ENCODE data around the gene CPT1C.
"Not testable (repeated sequence)": the region's sequence is repeated elsewhere in the genome, so short reads cannot be mapped to it uniquely, and the experiment has no call there.

CPT1C gene

DNA sequence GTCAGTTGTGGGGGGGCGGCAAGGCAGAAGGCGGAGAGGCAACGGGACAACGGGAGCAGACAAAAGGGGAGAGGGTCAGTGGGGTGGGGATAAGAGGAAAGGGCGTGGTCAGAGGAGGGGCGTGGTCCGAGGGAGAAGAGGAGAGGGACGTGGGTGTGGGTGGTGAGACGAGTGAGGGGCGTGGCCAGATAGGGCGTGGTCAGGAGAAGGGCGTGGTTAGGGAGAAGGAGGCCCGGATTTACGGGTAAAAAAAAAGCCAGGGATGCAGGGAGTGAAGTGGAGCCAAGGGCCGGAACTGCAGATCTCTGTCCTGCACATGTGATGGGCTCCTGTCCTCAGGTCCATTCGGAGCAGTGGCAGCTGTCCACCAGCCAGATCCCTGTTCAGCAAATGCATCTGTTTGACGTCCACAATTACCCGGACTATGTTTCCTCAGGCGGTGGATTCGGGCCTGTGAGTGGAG lies 21.5 kb downstream of the CPT1C start:
- DNase-seq: no peak

DNA sequence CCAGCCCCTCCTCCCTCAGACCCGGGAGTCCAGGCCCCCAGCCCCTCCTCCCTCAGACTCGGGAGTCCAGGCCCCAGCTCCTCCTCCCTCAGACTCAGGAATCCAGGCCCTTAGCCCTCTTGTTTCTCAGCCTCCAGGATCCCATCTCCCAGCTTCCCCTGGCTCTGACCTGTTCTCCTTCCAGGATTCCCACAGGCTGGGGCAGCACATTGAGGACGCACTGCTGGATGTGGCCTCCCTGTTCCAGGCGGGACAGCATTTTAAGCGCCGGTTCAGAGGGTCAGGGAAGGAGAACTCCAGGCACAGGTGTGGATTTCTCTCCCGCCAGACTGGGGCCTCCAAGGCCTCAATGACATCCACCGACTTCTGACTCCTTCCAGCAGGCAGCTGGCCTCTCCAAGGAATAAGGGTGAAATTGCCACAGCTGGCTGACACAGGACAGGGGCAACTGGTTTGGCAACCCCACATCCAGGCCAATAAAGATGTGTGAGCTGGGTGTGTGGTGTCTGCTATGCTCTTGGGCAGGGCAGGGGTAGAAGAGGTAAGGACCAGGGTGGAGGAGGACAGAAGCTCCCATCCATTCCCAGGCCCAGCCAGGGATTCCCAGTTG lies 22.4 kb downstream of the CPT1C start:
- no peak for DNase-seq

DNA sequence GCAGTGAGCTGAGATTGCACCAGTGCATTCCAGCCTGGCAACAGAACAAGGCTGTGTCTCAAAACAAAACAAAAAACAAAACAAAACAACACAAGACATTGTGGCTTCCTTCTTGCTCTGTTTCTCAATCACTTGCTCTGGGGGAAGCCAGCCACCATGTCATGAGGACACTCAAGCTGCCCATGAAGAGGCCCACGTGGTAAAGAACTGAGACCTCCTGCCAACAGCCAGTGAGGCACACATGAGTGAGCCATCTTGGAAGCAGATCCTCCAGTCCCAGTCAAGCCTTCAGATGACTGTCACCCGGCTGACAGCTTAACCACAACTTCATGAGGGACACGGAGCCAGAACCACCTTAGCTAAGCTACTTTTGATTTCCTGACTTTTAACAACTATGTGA lies 25.2 kb downstream of the CPT1C start:
- DNase-seq: no peak

GRCh38 chr19:49718511-49718910 lies 27.6 kb downstream of the CPT1C start:
- DNase-seq: no peak

GRCh38 chr19:49718991-49719390 lies 28.1 kb downstream of the CPT1C start:
- DNase-seq: no peak

DNA sequence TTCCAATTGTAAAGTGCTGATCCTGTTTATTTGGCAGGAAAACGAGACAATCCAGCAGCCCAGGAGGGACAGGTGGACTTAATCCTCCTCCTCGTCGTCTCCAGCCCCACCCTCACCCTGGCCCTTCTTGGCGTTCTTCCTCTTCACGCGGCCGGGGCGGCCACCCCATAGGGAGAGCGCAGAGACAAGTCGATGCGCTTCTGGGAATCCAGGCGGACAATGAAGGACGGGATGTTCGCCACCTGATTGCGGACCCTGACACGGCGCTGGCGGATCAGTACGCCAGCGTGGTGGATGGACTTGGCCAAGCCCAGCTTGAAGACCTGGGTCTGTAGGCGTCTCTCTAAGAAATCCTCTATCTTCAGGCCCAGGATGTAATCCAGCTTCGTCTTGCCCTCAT lies 28.5 kb downstream of the CPT1C start:
- DNase-seq: not testable (repeated sequence)

DNA sequence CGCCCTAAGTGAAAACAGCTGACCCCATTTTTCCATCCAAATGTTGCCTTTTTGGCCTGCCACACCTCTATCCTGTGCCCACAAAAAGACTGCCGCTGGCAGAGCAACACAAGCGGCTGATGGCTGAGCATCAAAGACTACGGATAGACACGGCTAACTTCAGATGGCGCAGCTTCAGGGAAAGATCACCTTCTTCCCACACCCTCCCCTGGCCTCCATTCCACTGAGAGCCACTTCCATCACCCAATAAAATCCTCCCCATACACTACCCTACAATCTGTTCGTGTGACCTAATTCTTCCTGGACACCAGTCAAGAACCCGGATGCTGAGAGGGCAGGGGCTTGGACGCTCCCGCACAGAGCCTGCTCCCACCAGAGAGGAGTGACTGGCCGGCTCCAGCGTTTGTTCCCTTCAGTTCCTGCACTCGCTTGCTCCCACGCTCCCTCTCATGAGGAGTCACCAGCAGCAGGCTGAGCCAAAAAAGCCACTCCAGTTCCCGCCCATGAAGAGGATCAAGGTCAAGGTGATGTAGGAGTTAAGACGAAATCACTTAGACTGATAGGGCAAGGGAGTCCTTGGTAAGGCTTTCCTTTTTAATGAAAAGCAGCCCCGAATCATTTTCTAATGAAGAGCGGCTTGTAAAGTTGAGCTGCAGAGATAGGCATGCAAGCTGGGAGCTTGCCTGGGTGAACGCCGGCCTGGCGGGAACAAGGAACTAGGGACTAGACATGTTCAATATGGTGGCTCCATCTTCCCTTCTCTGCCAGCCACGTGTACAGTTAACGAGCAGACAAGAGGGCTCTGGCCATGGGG lies 36.5 kb downstream of the CPT1C start:
- no peak for DNase-seq

GRCh38 chr19:49730166-49730565 lies 39.2 kb downstream of the CPT1C start:
- no peak for DNase-seq

- DNase-seq: no peak
Observed at GRCh38 chr19:49738268-49738667, 47.4 kb downstream of the CPT1C start.

DNA sequence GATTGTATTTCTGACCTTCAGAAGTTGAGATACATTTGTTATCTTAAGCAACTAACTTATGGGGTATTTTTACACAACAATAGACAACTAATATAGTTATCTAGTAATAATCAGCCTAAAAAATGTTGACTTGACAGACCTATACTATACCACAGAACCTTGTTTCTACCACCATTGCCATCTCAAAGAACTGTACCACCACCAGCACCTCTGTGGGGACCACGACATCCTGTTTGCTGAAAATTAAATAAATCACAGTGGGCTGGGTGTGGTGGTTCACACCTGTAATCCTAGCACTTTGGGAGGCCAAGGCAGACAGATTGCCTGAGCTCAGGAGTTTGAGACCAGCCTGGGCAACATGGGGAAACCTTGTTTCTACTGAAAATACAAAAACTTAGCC lies 48.2 kb downstream of the CPT1C start:
- DNase-seq: no peak

- DNase-seq: no peak
Observed at GRCh38 chr19:49739933-49740332, 49.0 kb downstream of the CPT1C start.

- DNase-seq: no peak
Observed at GRCh38 chr19:49741210-49741844, 50.4 kb downstream of the CPT1C start.

DNA sequence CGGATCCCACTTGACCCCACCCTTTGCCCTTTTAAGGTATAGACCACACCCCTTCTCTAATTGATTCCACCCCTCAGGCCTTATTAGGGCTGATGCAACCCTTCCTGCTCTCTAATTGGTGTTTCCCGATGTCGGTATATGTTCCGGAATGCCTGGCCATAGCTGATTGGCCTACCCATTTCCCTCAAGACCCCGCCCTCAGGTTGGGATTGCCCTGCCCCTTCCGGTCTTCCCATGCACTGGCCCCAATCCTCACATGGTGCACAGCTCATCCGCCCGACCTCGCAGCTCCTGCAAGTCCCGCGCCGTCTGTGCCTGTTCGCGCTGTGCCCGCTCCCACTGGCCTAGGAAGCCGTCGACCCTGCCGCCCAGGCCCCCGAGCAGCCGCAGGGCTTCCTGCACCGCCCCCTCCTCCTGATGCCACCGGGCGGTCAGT lies 54.0 kb downstream of the CPT1C start:
- no peak for DNase-seq

DNA sequence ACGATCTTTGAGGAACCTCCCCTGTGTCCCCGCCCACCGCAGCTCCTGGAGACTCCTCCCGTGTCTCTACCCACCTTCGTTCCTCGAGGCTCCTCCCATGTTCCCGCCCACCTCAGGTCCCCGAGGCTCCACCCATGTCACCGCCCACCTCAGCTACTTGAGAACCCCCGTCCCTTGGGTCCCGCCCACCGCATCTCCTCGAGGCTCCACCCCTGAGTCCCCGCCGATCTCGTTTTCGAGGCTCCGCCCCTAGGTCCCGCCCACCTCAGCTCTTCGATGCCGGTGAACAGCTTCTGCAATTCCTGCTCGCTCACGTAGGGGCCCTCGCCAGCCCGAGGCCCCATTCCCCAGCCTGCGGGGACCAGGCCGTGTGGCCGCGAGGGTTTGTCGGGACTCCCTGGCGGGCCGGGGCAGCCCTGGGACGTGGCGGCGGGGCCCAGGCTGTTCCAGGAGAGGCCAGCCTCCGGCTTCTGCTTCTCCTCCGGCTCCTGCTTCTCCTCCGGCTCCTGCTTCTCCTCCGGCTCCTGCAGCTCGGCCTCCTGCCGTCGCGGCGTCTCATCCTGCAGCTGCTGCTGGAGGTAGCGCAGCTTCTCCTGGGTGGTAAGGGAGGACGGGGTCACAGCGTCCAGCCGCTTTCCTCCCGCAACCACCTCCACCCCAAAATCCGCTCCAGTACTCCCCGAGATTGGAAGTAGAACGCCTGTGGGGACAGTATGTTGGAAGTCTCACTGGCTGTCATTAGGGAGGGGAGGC lies 55.5 kb downstream of the CPT1C start:
- DNase-seq: no peak

DNA sequence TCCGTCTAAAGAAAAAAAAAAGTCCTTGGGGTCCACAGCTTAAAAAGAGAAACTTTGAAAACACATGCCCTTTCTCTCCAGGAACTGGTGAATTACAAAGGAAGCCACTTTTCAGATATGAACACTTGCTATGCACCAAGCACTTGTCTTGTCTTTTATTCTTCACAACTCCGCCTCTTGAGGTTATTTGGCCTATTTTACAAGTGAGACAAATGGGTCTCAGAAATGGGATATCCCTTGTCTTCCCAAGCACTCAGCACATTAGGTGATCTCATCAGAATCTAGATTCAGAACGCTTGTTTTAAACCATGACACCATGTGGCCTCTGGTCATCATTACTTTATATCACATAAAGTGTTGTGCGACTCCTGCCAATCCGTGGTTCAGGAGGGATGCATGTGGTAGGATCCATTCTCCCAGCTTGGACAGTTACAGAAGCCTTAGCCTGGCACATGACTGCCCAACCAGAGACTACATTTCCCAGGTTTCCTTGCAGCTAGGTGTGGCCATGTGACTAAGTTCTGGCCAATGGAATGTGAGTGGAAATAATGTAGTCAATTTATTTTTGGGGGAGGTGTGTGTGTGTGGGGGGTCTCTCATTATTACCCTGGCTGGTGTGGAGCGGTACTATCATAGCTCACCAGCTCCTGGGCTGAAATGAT lies 58.3 kb downstream of the CPT1C start:
- no peak for DNase-seq

DNA sequence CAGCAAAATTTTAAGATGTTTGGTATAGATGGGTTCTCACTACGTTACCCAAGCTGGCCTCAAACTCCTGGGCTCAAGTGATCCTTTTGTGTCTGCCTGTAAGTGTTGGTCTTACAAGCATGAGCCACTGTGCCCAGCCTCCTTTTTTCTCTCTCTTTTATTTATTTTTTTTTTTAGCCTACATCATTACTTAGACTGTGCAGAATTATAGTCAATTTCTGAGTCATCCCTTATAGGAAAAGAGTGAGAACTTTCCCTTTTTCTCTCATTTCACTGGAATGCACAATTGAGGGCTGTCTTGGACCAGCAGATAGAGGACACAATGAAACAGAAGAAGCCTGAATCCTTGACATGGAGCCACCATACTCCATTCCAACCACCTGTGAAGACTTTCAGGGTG lies 58.9 kb downstream of the CPT1C start:
- DNase-seq: no peak

GRCh38 chr19:49752701-49753100 lies 61.8 kb downstream of the CPT1C start:
- no peak for DNase-seq

DNA sequence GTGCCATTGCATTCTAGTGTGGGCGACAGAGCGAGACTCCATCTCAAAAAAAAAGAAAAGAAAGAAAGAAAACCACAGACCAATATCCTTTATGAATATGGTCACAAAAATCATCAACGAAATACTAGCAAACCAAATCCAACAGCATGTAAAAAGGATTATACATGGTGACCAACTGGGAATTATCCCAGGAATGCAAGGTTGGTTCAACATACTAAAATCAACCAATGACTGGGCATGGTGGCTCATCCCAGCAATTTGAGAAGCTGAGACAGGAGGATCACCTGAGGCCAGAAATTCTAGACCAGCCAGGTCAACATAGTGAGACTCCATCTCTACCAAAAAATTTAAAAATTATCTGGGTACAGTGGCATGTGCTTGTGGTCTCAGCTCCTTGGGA lies 65.0 kb downstream of the CPT1C start:
- no peak for DNase-seq

GRCh38 chr19:49758292-49758691 lies 67.4 kb downstream of the CPT1C start:
- no peak for DNase-seq

- no peak for DNase-seq
Observed at GRCh38 chr19:49761249-49761624, 70.3 kb downstream of the CPT1C start.

DNA sequence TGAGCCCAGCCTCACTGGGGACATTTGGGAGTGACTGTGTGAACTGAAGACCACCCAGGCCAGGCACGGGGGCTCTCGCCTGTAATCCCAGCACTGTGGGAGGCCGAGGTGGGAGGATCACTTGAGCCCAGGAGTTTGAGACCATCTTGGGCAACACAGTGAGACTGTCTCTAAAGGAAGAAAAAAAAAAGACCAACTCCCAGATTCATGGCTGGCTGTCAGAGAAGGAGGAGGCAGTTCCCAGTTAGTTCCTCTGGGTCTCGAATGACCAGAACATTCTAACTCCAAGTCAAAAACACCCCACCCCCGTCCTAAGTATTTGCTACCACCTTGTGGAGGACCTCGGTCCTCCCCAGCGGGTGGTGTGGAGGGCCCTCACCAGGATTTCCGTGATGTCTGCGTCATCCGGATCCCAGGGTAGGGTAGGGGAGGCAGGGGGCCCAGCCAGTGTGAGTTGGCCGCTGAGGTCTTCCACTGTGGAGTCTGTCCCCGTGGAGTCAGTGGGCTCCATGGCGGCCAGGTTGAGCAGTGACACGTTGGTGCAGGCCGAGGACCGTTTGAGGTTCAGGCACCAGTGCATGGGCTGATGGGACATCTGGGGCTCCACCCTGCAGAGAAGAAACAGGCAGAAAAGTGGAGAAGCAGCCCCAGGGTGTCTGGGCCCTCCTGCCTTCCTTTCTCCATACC lies 70.9 kb downstream of the CPT1C start:
- DNase-seq: no peak

- DNase-seq: no peak
Observed at GRCh38 chr19:49763230-49763629, 72.3 kb downstream of the CPT1C start, which contains the start of gene TSKS. Gene TSKS, minus strand, starts transcription at chr19:49763306. Its CDS starts 59 bp downstream, at chr19:49763247.
